Erythroblast (primary cell): ENCODE measurements around the gene ABCC9.
"Not testable (repeated sequence)": the region's sequence is repeated elsewhere in the genome, so short reads cannot be mapped to it uniquely, and the experiment has no call there.

ENCODE experiments used
- DNase-seq, 2 experiments: peaks; one replicate each; lab custom pipeline; 2025; lab: John Stamatoyannopoulos, UW
- GATA1 ChIP-seq: IDR thresholded peaks from 2 replicates; pipeline ENCODE4 v1.6.1; 2011; ENCODE audit warnings: low read depth, mild to moderate bottlenecking, control low read depth, low read length, moderate library complexity
- POLR2A ChIP-seq: IDR thresholded peaks from 2 replicates; pipeline ENCODE4 v1.6.1; 2011; ENCODE audit warnings: mild to moderate bottlenecking, low read length

ABCC9 gene

DNA sequence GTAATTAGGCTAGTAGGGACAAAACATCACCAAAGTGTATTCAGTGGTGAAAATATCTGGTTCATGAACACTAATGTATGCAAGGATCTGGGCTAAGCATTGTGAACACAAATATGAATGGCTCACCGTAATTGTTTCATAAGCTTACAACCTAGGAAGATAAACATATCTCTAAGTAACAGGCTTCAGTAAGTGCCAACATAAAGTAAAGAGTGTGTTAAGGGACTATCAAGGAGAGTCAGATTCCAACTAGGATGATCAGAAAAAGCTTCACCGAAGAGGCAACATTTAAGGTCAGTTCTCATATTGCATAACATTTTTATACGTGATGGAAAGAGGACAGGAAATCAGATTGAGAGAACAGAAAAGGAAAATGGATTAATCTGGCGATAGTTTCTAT is 29.4 kb downstream of the ABCC9 start:
- DNase-seq, result no peak
- TF ChIP-seq POLR2A (no peak), GATA1 (no peak)

- TF ChIP-seq POLR2A (no peak), GATA1 (no peak)
Measured at GRCh38 chr12:21910657-21911056, 30.6 kb downstream of the ABCC9 start.

DNA sequence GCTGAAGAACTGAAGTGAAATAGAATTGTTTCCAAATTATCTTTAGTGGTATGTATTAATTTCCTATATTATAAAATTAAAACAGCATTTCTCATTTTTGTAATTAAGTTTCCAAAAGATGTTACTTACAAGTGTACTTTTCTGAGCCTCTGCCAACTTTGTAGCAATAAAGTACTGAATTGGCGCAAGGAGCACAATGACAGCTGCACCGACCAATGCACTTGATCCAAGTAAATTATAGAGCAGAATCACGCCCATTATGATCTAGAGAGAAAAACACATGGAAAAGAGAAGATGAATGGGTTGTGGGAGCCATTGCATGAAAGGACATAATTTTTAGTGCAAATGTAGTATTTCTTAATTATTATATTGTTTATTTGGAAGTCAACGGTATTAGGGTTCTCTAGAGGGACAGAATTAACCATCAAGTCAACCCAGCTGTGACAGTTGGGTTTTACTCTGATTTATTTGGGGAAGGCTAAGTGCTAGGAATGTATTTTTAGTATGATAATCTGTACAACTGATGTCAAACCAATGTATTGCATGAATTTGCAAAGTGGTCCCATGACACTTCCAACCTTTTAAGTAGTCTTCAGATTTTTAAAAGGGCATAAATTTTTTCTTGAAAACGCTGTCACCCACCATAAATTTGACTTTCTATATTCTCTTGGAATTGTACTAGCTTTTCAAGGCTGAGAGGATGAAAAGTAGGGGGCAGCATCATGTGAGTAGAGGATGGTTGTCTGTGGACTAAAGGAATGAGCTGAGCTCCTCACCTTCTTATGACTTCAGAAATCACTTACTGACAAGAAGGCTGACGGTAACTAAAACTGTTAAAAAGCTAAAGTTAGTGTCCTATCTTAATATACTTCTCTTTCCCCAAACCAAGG is 33.0 kb downstream of the ABCC9 start:
- TF ChIP-seq GATA1 (no peak), POLR2A (no peak)
- DNase-seq, result no peak

More at GRCh38 chr12:21910657-21911056, 30.6 kb downstream of the ABCC9 start:
- DNase-seq, result no peak

- TF ChIP-seq POLR2A (no peak), GATA1 (no peak)
- DNase-seq, result no peak
Measured at GRCh38 chr12:21906919-21907493, 34.2 kb downstream of the ABCC9 start.

GRCh38 chr12:21899532-21899931 is 41.7 kb downstream of the ABCC9 start:
- DNase-seq, result not testable (repeated sequence)

DNA sequence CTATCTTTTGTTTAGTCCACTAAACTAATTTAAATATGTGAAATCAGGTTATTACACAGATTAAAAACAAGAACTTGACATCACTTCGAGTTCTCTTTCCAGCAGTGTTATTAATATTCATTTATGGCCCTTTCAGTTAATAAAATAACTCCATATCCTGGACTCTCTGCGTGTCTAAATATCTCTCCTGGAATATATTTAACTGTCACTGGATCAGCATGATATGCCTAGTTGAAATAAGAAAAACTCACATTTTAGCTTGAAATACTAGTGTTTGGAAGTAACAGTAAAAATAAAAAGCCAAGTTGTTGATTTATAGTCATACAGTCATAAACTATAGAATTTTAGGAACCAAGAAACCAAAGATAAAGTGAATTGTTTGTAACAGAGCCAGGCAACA is 45.6 kb downstream of the ABCC9 start:
- TF ChIP-seq GATA1 (no peak), POLR2A (no peak)
- no peak for DNase-seq

- DNase-seq, result no peak
- TF ChIP-seq POLR2A (no peak), GATA1 (no peak)
Measured at GRCh38 chr12:21894792-21895595, 46.2 kb downstream of the ABCC9 start.

DNA sequence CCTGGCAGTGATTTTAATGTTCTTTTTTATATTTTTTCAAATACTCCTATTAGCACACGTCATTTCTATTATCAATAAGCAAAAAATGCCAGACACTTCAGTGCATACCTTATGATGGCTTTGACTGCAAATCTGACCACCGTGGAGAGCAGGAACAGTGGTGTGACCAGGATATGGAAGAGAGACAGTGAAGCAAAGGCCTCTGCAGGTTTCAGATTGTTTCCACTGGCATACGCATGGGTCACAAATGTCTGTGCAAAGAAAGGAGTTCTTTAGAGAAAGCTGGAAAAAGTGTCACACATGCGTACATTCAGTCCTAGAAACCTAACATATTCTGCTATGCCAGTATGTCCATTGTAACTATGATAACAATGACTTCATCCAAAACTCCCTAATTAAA is 47.3 kb downstream of the ABCC9 start:
- no peak for TF ChIP-seq POLR2A
- TF ChIP-seq GATA1, result no peak
- no peak for DNase-seq

DNA sequence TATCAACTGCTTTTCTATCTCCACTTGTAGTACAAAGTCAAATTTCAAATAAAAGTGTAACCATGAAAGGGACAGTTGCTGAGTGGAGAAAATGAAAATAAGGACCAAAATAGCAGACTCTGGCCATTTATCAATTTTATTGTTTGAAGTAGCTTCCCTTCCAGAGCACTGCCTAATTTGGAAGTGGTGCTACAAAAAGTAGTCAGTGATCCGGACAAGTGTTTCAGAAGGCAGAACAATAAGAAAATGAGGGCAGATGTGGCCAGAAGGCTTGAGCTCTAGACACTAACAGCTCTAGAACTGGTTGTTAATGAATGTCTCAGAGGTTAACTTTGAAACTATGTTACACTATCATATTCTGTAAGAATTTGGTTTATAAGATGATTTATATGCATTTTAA is 48.9 kb downstream of the ABCC9 start:
- no peak for TF ChIP-seq POLR2A
- TF ChIP-seq GATA1, result no peak
- no peak for DNase-seq

- DNase-seq, result no peak
Measured at GRCh38 chr12:21891751-21892217, 49.4 kb downstream of the ABCC9 start.

DNA sequence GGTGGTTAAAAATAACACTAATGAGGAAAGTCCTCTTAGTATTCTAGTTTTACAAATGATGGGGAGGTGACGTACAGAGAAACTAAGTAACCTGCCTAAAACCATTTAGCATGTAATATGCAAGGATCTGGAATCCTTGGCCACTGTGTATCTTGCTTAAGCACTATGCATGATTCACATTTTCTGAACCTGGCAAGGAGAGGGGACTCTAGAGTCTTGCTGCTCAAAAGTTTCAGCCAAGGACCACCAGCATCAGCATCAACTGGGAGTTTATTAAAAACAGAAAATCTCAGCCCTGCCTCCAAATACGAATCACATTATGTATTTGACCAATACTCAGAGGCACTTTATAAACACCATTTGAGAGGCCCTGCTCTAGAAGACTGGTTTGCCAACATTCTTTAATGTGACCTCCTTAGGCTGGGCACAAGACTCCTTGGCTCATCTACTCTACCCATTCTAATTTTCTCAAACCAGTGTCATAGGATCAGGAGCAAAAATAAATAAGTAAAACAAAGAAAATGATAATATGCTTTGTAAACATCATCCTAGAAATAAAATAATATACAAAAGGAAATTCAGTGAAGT is 52.9 kb downstream of the ABCC9 start:
- TF ChIP-seq POLR2A, result no peak
- no peak for TF ChIP-seq GATA1
- no peak for DNase-seq

More at GRCh38 chr12:21891751-21892217, 49.4 kb downstream of the ABCC9 start:
- TF ChIP-seq POLR2A (no peak), GATA1 (no peak)

DNA sequence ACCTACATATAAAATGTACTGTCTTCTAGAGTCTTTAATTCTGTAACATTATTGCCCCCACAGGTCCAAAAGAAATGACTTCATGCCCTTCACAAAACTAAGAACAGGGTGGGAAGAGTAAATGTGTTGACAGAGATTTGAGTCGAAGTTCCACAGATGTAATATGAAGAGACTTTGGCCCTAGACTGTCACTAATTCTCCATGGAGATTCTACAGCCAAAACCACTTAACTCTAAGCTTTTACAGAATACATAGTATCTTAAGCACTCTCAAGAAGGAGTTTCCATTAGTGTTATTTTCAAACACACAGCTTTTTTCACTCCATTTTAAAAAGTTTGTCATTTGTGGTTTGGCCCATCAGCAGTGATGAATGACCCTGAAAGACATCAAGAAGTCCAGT is 56.3 kb downstream of the ABCC9 start:
- no peak for TF ChIP-seq POLR2A
- no peak for TF ChIP-seq GATA1
- DNase-seq, result no peak

DNA sequence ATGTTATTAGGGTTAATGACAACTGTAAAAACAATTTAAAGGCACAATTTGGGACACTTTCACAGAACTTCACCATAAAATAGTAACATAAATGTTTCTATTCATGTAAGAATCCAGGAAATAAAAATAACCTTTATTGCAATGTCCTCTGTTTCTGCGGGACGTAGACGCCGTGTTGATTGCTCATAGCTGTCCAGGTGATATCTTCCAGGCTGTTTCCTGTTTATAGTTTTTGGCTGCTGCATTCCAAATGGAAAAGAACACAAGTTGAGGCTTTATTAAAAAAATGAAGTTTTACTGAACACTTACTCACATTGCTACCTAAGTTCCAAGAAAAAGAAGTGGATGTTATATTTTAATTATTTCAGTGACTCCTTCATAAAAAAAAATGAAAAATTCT is 58.6 kb downstream of the ABCC9 start:
- DNase-seq, result no peak
- TF ChIP-seq GATA1 (no peak), POLR2A (no peak)
